H1 (cell line): ENCODE results near the gene OR10J5. TPM values are rescaled to one million over a fixed set of nuclear protein-coding genes. Genes with fewer than 3 reads are reported as not detected.

Experiments used
- CHD2 ChIP-seq: IDR thresholded peaks from 2 replicates; pipeline ENCODE4 v1.6.1; 2012; ENCODE audit warnings: low read length, improper control_type of control experiment
- SIRT6 ChIP-seq: IDR thresholded peaks from one replicate; pipeline ENCODE4 v1.7.1; 2012; ENCODE audit warnings: low read length, inconsistent platforms
- YY1 ChIP-seq: IDR thresholded peaks from 2 replicates; pipeline ENCODE4 v1.6.1; 2011; ENCODE audit warnings: low read depth, mild to moderate bottlenecking, low read length
- polyA plus RNA-seq, 7 experiments: library from polyadenylated mRNA; depleted of rRNA in 3 of 7; stranded (reverse) in 5 of 7; unstranded in 2 of 7; fragments of >200 nt in 5 of 7; fragments of 200-250 nt in 2 of 7; gene quantifications; 1 replicate in 5 of 7; 2 replicates in 1 of 7; 4 replicates in 1 of 7; pipeline versions ENCODE4 v1.2.1 to v1.2.3, GENCODE V29; 2011 to 2013; ENCODE audit warnings: missing spikeins in 2 of 7, mixed read lengths in 2 of 7
- total RNA-seq: library from RNA; stranded (reverse); fragmentation: NEBNext Ultra II Directional; extraction: Animal tissue kit (Norgen Biotek cat#: 25700); gene quantifications from 2 replicates; pipeline ENCODE4 v1.2.1, GENCODE V29; 2021

OR10J5 gene
- total and polyA plus RNA-seq, 2 of the 8 experiments (the other 6 are each of a cell fraction or from before 2014, with no cell fraction given): not detected

- TF ChIP-seq SIRT6: no peak
- no peak for TF ChIP-seq YY1
- TF ChIP-seq CHD2: no peak
Observed at GRCh38 chr1:159509440-159510228, 26.2 kb downstream of the OR10J5 start (continued).
